GM21786 (cell line): ENCODE results near the gene CCDC112.

Experiments used
- ATAC-seq: cut with Tn5 transposase; IDR thresholded peaks from one replicate; pipeline ENCODE4 v1.9.1; 2021; ENCODE audit not compliant: unreplicated experiment

Gene CCDC112

GRCh38 chr5:115317736-115318135 is 21.3 kb upstream of the CCDC112 start:
- ATAC-seq: no peak

DNA sequence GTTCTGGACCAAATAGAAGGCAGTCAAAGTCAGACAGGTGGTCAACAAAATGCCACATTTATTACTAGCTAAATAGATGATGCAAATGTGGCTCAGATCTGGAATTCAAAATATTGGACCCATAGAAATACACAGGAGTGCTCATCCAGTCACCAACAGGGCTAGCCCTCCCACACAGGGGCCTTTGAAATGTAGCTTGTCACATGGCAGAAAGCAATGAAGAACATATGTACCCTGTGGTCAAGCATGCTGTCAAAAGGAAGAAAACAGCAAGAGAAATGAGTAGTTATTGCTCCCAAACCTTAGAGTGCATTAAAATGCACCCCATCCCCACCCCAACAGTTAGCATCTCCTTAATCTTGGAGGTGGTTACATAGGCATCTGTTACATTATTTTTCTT is 20.9 kb upstream of the CCDC112 start:
- ATAC-seq: no peak

GRCh38 chr5:115313632-115314031 is 17.2 kb upstream of the CCDC112 start:
- ATAC-seq: no peak

DNA sequence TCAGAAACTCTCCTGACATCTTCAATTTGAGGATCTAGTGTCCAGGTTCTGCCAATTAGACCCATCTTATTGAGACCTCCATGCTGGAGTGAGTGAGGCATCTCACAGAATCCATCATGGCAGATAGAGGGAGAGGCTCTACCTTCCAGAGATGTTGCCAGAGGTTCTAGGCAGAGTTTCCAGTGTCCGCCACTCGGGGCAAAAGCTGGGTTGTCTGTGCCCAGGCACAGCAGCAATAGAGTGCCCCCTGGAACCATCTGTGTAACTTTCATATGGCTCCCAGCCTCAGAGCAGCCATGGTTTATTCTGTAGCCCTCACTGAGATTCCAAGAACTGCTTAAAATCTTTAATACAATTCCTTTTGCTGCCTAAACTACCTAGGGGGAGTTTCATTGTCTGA is 16.6 kb upstream of the CCDC112 start:
- no peak for ATAC-seq

DNA sequence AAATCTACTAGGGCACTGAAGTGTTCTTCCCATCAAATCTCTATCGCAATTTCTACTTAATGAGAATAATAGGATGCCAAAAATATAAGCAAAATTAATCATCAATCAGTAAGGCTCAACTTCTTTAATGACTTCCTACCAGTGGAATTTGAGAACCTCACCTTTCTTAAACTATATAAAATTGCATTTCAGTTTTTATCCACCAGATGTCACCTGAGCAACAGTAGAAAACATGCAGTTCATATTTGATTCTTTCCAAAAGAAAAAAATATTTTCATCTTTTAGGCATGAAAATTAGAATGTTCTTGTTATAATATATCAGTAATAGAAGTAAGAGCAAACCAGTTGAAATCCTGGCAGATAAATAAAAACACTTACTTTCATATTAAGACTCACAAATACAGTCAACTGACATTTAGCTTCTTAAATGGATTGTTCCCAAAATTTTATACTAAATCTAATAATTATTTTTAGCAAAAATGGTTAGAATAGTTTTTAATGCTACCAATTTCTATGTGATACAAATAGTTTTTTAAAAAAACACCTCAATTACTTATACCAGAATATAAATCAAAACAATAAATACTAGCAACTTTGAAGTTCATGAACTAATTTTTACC is 13.4 kb upstream of the CCDC112 start:
- no peak for ATAC-seq

DNA sequence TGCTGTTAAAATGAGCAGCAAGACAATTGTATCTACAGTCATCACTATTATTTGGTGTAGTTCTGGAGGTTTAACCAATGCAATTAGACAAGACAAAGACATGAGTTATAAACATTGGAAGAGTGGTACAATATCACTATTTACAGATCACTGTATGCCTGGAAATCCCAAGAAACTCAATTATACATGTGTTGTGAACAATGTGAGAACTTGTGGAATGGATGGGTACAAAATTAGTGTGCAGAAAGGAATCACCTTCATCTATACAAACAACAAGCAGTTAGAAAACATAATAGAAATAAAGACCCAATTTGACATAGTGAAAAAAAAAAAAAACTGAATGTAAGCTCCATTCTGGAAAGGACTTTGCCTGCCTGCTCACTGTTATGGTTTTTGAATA is 12.4 kb upstream of the CCDC112 start:
- ATAC-seq: no peak

DNA sequence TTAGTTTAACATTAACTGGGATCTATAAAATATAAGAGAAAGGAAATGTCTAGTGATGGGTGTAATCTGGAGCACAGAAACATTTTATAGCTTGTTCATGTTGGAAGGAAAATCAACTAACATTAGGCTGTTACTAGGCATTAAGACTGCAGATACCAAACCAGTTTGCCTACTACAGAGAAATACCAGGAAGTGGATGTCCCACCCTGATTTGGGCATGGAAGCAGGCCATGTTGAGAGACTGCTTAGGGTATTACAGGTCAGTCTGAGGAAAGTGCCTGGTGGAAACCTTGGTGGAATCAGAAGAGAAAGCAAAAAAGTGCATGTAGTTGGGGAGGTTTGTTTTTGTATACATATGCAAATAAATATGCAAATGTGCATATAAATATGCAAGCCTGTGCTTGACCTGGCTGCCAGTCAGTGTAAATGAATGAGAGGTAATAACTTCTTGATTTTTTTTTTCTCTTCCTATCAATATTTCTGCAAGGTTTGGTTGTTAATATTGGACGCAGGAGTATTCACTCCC is 9.6 kb upstream of the CCDC112 start:
- ATAC-seq: no peak

DNA sequence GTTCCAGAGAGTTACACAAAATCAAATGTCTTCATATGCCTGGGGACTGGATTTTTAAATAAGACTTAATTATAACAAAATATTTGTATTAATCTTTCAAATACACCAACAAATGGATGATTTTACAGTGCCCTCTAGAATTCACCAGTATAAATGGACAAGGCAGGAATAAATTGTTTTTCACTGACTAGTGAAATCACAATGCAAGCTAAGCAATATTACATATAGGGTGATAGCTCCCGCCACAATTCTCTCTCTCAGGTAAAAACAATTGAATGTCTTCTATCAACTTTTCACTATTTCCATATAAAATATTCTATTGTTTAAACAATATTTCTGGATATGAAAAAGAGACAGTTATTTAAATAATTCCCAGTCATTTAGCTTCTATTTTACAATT is 8.0 kb upstream of the CCDC112 start:
- no peak for ATAC-seq

GRCh38 chr5:115298811-115299210 is 2.4 kb upstream of the CCDC112 start:
- ATAC-seq: no peak

DNA sequence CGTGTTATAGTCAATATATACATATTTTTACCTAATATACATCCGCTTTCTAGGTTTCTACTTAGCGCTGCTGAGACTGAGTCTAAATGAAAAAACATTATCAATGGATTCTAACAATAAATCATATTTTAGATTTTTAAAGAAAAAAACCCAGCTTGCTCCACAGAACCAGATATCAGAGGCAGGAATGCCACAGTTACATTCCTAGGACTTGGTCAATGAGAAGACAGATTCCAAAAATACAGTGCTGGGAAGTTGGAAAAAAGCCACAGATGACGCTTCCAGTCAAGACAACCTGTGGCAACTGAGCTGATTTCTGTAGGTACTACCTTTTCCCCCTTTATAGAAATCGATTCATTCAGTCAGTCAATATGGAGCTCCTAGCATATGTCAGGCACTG is 577 bp upstream of the CCDC112 start:
- ATAC-seq: no peak

- ATAC-seq: peak; percentile 18
Measured at GRCh38 chr5:115295777-115296123, 704 bp downstream of the CCDC112 start.

DNA sequence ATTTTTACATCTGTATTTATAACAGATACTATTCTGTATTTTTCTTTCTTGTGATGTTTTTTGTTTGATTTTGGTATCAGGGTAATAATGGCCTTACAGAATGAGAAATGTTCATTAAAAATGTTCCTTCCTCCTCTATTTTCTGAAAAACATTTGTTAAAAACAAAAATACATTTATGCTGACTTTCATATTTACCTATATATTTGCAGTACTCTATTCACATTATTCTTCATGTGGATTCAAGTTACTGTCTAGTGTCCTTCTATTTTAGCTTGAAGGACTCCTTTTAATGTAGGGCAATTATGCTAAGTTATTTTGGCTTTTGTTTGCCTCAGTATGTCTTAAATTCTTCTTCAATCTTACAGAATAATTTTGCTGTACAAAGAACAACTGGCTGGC is 5.1 kb downstream of the CCDC112 start:
- no peak for ATAC-seq

GRCh38 chr5:115289104-115289503 is 7.3 kb downstream of the CCDC112 start:
- no peak for ATAC-seq

DNA sequence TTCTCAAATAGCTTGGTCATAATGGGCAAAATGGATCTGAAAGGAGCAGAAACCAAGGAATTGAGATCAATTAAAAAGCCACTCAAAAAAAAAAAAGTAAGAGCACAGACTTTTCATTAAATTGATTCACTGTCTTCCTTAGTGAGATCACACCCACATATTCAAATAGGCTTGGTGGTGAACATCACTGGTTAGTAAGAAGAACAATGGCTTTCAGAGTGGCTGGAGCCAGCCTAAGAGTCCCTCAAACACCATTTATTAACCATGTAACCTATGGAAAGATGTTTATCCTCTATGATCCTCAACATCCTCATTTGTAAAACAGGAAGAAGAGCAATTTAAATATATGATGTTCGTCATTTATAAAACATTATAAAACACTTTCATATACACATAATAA is 12.4 kb downstream of the CCDC112 start:
- no peak for ATAC-seq

GRCh38 chr5:115282131-115282530 is 14.3 kb downstream of the CCDC112 start:
- ATAC-seq: no peak

GRCh38 chr5:115274584-115274983 is 21.9 kb downstream of the CCDC112 start:
- ATAC-seq: no peak

DNA sequence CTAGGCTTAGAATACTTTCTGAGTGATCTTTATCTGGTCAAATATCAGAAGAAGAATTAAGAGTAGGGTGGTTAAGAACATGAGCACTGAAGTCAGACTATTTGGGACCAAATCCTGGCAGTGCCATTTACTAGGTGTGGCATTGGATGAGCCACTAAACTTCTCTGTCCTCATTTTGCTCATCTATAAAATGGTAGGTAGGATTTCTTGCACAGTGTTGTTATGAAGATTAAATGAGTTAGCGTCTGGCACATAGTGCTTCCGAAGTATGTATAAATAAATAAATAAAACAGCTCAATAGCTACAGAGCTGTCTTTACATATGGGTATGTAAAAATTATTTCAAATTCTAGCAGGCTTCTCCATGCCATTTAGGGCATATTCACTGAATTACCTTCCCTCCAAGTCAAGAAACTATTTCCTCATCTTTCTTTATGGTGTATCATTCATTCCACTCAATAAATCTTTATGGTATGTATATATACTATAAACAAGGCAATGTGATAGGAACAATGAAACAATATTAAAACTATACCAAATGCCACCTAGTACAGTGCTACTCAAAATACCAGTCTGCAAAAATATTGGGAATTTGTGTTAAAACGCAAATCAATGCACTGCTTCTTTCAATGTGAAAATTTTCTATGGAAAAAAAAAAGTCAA is 24.0 kb downstream of the CCDC112 start:
- no peak for ATAC-seq

- no peak for ATAC-seq
Measured at GRCh38 chr5:115271295-115272050, 25.0 kb downstream of the CCDC112 start.

DNA sequence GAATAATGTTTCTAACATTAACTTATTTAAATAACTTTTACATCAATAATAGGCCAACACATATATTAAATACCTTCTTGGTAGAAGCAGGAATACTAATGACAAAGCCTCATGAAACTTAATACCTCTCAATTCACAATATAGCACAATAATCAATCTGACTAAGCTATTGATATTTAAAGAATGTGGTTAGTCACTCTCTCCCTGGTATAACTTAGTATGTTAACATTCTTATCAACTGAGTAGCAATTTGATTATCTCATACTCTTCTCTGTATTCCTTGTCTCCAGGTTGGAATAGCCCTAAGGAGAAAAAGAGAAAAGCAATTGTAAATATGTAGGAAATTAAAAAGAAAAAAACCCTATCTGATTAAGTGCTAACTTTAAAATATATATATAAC is 28.8 kb downstream of the CCDC112 start:
- ATAC-seq: no peak

GRCh38 chr5:115265220-115265619 is 31.2 kb downstream of the CCDC112 start:
- no peak for ATAC-seq

- no peak for ATAC-seq
Measured at GRCh38 chr5:115264786-115265185, 31.7 kb downstream of the CCDC112 start.

- ATAC-seq: no peak
Measured at GRCh38 chr5:115263078-115263380, 33.4 kb downstream of the CCDC112 start.
